H1 (cell line): ENCODE results near the gene TMEM168. TPM values are rescaled to one million over a fixed set of nuclear protein-coding genes. Genes with fewer than 3 reads are reported as not detected.

Experiments
- CTBP2 ChIP-seq: IDR thresholded peaks from 2 replicates; pipeline ENCODE4 v1.7.0; 2011; ENCODE audit warnings: borderline replicate concordance, mild to moderate bottlenecking, moderate library complexity, mixed read lengths, low read length; ENCODE audit not compliant: insufficient read depth, insufficient read length
- GABPA ChIP-seq: IDR thresholded peaks from 2 replicates; pipeline ENCODE4 v1.6.1; 2011; ENCODE audit warnings: mild to moderate bottlenecking, low read length, moderate library complexity, borderline replicate concordance; ENCODE audit not compliant: insufficient read depth
- HDAC2 ChIP-seq, 2 experiments: fragments of 300-600 bp in 1 of 2; sonication (generic) in 1 of 2; IDR thresholded peaks; 2 replicates each; pipeline ENCODE4 v1.6.1; 2011 to 2012; ENCODE audit warnings: low read depth in 2 of 2, low read length in 2 of 2, mild to moderate bottlenecking in 2 of 2, moderate library complexity in 2 of 2, borderline replicate concordance in 1 of 2, inconsistent platforms in 1 of 2
- RAD21 ChIP-seq, 2 experiments: IDR thresholded peaks in 1 of 2; conservative IDR thresholded peaks in 1 of 2; 2 replicates each; pipeline ENCODE4 v1.6.1; 2011; ENCODE audit warnings: low read depth in 2 of 2, low read length in 2 of 2, improper control_type of control experiment in 1 of 2, inconsistent platforms in 1 of 2, mild to moderate bottlenecking in 1 of 2, moderate library complexity in 1 of 2
- polyA plus RNA-seq, 7 experiments: library from polyadenylated mRNA; depleted of rRNA in 3 of 7; stranded (reverse) in 5 of 7; unstranded in 2 of 7; fragments of >200 nt in 5 of 7; fragments of 200-250 nt in 2 of 7; gene quantifications; 1 replicate in 5 of 7; 2 replicates in 1 of 7; 4 replicates in 1 of 7; pipeline versions ENCODE4 v1.2.1 to v1.2.3, GENCODE V29; 2011 to 2013; ENCODE audit warnings: missing spikeins in 2 of 7, mixed read lengths in 2 of 7
- total RNA-seq: library from RNA; stranded (reverse); fragmentation: NEBNext Ultra II Directional; extraction: Animal tissue kit (Norgen Biotek cat#: 25700); gene quantifications from 2 replicates; pipeline ENCODE4 v1.2.1, GENCODE V29; 2021

TMEM168 gene
- total and polyA plus RNA-seq, 2 of the 8 experiments (the other 6 are each of a cell fraction or from before 2014, with no cell fraction given): 8.9 to 11.1 TPM

DNA sequence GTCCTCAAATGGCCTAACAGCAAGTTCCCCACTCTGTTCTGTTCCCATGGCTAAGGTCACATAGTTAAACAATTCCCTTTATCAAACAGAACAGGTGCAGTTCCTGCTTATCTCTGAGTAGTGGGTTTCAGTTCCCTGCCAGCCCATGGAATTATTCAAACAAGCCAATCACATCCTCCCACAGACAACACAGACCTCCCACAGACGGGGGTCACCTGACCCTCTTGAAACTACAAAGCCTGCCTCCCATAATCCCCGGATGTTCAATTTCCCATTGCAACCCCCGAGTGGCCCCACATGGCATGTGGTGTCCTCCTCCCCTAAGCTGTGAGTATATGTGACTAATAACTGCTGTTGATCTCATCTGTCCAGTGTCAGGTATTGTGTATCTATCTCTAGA, 64.1 kb downstream of the TMEM168 start (continued):
- TF ChIP-seq CTBP2: no peak
- no peak for TF ChIP-seq HDAC2 (IDR thresholded peaks at IDR 0.05; ENCODE audit: borderline replicate concordance in 1 of 2, low read depth in 2 of 2, low read length in 2 of 2)
- no peak for TF ChIP-seq GABPA
- TF ChIP-seq RAD21 (IDR thresholded peaks at IDR 0.05 in 1 of 2, conservative IDR thresholded peaks at IDR 0.05 in 1 of 2; ENCODE audit: low read depth in 2 of 2, low read length in 2 of 2): no peak
